WI38 (cell line): ENCODE measurements around the gene CD55.

Experiments
- H3K4me3 ChIP-seq: 2 replicates; pipeline ENCODE4 v1.5.1; 2011; ENCODE audit warnings: low read depth, mild to moderate bottlenecking, control low read depth, low read length
- TF ChIP-seq, protein P1 (sequence below): IDR thresholded peaks from 2 replicates; pipeline ENCODE4 v1.5.1; 2012; ENCODE audit warnings: low read depth, mild to moderate bottlenecking, control low read depth, low read length

Gene CD55

DNA sequence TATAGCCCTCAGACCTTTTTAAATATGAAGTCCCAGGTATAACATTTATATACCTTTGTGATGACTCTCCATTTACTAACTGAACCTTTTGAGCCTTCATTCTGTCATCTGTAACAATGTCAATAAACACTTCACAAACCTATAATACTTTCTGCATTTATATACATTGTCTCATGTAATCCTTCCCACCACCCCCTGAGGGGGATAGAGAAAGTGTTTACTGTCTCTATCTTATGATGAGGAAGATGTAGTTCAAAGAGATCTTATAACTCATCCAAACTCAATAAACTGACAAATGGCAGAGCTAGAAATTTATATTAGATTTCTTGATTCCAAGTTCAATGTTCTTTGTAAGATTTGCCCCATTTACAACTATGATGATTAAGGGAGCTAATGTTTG, 84.3 kb downstream of the CD55 start:
- TF ChIP-seq, protein P1, sequence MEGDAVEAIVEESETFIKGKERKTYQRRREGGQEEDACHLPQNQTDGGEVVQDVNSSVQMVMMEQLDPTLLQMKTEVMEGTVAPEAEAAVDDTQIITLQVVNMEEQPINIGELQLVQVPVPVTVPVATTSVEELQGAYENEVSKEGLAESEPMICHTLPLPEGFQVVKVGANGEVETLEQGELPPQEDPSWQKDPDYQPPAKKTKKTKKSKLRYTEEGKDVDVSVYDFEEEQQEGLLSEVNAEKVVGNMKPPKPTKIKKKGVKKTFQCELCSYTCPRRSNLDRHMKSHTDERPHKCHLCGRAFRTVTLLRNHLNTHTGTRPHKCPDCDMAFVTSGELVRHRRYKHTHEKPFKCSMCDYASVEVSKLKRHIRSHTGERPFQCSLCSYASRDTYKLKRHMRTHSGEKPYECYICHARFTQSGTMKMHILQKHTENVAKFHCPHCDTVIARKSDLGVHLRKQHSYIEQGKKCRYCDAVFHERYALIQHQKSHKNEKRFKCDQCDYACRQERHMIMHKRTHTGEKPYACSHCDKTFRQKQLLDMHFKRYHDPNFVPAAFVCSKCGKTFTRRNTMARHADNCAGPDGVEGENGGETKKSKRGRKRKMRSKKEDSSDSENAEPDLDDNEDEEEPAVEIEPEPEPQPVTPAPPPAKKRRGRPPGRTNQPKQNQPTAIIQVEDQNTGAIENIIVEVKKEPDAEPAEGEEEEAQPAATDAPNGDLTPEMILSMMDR = no peak
- no peak overlapping the region for H3K4me3 ChIP-seq

DNA sequence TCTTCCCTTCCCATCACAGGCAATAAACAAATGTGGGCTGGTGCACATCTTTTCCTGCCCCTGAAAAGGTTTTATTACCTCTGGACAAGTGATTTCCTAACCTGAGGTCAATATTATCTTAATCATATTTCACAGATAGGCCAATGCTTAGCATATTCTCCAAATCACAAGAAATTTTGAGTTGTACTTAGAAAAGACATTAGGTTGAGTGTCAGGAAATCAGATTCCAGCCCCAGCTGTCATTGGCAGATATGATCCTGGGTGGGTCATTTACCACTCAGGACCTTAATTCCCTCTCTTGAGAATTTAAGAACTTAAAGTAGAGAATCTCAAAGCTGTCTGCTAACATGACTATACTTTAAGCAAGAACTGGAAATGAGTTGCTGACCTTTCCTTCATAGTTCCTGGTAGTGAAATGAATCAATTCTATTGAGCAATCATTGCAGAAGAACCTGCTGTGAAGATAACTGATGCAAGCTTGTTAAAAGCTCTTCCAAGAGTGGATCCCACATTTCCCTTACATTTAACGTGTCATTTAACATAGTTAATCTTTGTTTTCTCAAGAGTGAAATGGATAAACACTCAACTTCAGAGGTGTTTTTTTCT, 86.3 kb downstream of the CD55 start:
- TF ChIP-seq, protein P1 = no peak
- no peak overlapping the region for H3K4me3 ChIP-seq
